LHCN-M2 (cell line): ENCODE results near the gene KCNJ12. TPM values are rescaled to one million over a fixed set of nuclear protein-coding genes. Genes with fewer than 3 reads are reported as not detected.
A peak's percentile ranks its signal among the peaks of the same experiment; 100 is the strongest.
"Not testable (repeated sequence)": the region's sequence is repeated elsewhere in the genome, so short reads cannot be mapped to it uniquely, and the experiment has no call there.

ENCODE experiments used
- DNase-seq: peaks from one replicate; pipeline ENCODE4 v3.0.0-alpha.2; 2012; ENCODE audit warnings: low read depth
- total RNA-seq: library from RNA; depleted of rRNA; stranded (reverse); fragments of >200 nt; gene quantifications from 2 replicates; pipeline ENCODE4 v1.2.3, GENCODE V29; 2014

KCNJ12 gene
- total RNA-seq, 1 experiment from 2014 or later = 0.98 TPM

DNA sequence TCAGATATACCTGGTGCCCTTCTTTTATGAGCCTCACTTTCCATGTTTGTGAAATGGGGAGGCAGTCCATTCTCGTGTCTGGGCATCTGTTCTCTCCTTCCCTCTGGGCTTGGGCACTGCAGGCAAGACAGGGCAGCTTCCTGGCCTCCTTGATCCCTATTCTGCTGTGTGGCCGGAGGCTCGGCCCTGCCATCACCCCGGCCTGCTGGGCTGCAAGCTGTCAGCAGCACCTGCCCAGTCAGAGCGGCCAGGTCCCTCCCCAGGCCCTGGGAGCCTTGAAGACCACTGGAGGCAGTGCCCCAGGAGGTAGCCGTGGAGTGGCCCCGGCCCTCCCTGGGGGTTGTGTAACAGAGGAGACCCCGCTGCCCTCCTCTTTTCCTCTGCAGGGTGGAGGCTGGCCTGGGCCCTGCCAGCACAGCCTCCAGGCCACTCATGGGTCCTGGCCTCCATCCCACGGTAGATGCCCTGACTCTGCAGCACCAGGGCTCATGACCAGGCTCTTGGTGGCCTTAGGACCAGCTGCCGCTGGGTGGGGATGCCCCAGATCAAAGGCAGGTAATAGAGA is 9.2 kb downstream of the KCNJ12 start:
- no peak for DNase-seq

DNA sequence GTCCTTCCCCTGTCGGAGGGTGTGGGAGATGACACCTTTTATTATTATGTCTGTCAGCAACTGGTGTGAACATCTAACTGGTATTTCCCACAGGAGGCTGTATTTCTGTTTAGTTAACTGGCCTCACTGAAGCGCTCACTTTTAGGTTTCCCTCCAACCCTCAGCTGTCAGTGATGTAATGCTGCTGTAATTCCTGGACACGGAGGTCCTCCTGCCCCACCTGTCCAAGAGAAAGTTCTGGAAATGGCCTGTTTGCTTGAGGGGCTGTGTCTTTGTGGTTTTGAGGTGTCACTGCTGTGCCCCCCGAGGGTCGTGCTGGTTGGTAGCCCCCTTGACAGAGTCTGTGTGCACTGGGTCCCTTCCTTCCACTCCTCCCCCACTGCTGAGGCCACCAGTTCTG is 11.5 kb downstream of the KCNJ12 start:
- no peak for DNase-seq

DNA sequence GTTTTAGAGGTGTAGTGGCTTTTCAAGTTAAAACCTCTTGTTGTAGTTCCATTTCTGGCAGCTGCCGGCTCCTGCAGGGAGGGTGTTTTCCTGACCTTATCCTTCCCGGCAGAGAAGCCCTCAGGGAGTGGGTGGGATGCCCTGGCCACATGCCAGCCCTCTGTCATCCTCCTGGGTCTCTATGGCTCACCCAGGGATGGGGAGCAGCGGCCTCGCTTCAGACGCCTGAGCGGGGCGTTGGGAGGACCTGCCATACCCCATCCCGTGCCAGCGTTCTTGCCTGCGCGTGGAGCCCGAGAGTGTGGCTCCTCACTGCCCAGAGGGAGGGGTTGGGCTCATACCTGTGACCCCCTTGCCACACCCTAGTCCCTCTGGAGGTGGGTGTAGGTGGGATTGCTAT is 11.9 kb downstream of the KCNJ12 start:
- DNase-seq = no peak

DNA sequence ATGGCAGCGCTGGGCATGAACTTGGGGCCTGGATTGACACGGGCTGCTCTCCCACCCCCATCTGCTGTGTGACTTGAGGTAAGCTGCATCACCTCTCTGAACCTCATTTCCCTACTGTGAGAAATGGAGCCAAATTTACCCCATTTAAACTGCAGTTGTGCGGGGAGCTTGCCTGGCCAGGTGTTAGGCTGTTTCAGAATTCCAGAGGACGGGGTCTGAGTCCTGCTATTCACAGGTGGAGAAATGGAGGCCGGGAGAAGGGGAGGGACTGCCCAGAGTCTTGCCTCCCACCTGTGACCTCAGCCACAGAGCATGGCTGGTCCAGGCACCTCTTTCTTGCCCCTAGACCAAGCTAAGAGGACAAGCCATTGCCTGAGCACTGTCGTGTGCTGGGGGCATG is 12.8 kb downstream of the KCNJ12 start:
- DNase-seq = no peak

DNA sequence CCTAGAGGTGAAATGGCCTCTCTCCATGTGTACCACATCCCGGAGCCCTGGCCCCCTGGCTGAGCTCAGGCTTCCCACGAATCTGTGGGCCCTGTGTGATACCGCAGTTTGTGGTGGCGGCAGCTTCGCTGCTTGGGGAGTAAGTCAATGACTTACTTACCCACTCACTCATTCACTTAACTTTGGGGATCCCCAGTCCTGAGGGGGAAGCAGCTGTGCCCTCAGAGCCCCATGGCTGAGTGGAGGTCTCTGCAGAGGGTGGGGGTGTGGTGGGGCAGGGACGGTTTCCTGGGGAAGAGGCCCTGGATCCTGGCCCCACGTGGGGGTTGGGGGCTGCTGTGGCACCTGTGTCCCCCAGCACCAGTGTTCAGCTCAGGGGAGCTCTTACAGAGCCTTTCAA is 13.2 kb downstream of the KCNJ12 start:
- DNase-seq = no peak

DNA sequence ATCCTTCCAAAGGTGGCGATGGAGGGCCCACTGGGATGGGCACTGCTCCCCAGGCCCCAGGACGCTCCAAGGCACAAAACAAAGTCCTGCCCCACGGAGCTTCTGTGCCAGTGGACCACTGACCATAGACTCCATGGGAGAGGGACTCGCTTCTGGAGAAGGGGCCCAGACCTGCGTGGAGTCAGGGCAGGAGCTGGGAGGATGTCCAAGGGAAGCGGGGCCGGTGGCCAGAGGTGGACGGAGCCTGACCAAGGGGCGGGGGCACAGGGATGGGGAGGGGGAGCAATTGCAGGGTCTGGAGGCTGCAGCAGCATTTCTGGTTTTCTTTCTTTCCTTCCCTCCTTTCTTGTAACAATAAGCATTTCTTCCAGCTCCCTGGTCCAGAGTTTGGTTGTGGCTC is 14.1 kb downstream of the KCNJ12 start:
- no peak for DNase-seq

DNA sequence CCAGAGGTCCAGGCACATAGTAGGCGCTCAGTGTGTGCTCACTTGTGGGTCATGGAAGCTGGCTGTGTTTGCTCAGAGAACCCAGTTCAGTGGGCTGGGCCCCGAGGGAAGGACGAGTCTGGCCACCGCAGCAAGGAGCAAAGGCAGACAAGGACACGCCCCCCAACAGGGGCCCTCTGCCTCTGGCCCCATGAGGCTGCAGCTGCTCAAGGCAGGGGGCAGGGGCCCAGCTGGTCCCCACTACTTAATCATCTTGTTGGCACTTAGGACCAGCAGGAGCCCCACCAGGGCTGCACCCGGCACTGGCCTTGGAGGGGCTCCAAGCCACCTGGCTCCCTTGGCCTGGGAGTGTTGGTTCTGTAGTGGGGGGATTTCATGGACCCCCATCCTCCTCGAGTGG is 16.1 kb downstream of the KCNJ12 start:
- DNase-seq = no peak

DNA sequence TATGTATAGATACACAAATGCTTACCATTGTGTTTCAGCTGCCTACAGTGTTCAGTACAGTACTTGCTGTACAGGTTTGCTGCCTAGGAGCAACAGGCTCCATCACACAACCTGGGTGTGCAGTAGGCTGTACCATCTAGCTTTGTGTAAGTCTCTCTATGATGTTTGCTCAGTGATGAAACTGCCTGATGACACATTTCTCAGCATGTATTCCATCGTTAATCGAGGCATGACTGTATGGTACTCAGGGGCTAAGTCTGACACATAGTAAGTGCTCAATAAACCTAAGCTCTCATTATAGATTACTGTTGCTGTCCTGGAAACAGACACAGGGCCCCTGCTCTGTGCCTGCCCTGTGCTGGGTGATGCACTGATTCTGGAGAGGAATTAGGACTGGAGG is 18.1 kb downstream of the KCNJ12 start:
- DNase-seq = peak; percentile 23

DNA sequence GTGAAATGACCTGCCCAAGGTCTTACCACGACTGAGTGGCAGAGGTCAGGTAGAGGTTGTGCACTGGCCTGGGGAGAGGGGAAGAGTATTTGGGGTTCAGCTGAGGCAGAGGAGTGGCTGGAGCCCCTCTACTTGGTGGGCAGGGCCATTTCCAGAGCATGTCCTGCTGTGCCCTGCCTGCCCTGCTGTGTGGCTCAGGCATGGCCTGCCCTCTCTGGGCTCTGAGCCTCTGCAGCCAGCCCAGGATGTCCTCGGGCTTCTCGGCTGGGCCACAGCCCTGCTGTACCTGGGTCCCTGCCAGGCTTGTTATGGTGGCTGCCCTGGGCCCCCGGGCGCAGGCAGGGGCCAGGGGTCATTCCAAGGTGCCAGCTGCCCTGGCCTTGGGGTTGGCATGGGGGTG is 19.6 kb downstream of the KCNJ12 start:
- no peak for DNase-seq

DNA sequence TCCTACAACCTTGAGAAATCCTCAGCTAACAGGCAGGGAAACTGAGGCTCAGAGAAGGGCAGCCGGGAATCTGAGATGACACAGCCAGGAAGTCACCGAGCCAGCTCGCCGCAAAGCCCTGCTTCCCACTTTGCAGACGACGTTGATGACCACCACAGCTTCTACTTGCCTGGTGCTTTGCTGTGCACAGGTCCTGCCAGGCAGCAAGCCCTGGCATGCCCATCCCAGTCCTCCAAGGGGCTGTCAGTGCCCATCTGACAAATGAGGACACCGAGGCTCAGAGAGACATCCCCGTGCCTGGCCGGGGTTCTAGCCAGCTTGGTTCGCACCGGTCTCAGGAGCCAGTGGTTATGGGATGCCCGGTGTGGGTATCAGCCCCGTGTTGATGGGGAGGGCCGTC is 20.1 kb downstream of the KCNJ12 start:
- no peak for DNase-seq

DNA sequence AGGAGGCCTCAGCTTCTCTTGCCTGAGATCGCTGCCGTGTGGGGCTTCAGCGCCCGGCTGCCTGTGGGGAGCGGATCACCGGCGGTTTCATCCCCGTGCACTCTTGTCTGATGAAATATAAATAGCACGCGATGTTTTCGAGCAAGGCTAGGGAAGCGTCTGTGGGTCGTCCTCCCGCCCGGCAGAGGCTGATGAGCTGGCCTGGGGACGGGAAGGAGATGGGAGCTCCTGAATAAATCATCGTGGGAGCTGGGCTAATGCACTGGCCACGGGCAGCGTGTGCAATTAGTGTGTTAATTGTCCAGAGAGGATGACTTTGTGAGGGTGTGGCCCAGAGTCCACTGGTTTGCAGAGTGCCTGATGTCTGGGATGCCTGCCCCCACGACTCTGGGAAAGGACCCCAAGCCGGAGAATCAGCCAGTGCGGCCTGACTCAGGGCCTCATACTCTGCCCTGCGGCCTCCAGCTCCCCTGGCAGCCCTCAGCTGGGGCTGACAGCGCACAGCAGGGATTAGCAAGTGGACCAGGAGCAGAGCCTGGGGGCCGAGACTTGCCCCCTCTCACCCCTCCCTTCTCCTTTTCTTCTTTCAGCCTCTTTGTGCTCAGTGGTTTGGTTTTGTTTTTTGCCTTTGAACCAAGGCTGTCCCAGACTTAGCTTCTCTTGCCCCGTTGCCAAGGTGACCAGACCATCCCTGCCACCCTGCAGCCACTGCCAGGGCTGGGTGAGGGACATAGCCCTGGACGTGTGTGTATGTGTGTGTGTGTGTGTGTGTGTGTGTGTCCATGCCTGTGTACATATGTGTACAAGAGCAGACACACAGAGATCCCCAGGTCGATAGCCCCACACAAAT is 21.4 kb downstream of the KCNJ12 start:
- DNase-seq = no peak

DNA sequence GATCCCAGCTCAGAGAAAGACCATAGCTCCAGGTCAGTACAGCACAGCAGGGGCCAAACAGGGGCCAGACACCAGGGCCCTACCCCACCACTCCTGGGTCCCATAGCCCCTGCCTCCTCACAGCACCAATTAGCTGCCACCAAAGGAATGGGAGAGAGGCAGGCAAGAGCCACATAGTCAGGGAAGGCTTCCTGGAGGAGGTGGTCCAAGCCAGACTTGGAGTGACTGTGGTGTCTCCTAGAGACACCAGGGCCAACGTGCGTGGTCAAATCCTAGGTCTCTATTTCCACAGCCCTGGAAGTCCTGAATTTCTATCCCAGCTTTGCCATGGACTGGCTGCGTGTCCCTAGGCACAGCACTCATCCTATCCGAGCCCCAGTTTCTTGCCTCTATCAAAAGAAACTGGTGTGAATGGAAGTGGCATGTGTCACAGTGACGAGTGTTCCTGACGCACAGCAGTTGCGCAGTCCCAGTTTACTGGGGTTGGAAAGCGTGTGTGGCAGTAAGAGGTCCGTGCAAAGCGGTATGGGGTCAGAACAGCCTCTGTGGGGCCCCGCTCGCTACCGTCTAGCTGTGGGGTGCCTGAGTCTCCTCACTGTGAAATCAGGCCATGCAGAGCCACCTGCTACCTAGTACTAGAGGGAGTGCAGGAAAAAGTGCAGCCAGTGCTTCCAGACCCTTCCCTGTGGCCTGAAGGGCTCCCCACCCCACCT is 23.5 kb downstream of the KCNJ12 start:
- no peak for DNase-seq

DNA sequence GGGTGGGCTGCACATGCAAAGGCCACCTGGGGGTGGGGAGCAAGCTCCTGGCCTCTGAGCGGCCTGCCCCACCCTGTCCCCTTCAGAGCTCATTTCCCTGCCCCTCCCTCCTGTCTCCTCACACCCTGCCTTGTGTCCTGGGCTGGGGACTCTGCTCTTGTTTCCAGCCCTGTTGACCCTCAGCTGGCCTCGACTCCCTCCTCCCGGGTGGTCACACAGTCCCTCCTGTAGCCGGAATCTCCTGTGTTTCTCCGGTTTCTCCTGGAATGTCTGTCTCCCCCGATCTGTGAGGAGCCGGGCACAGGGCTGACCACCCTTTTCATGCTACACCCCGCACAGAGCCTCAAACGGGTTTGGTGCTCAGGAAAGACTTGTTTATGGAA is 24.0 kb downstream of the KCNJ12 start:
- DNase-seq = not testable (repeated sequence)

DNA sequence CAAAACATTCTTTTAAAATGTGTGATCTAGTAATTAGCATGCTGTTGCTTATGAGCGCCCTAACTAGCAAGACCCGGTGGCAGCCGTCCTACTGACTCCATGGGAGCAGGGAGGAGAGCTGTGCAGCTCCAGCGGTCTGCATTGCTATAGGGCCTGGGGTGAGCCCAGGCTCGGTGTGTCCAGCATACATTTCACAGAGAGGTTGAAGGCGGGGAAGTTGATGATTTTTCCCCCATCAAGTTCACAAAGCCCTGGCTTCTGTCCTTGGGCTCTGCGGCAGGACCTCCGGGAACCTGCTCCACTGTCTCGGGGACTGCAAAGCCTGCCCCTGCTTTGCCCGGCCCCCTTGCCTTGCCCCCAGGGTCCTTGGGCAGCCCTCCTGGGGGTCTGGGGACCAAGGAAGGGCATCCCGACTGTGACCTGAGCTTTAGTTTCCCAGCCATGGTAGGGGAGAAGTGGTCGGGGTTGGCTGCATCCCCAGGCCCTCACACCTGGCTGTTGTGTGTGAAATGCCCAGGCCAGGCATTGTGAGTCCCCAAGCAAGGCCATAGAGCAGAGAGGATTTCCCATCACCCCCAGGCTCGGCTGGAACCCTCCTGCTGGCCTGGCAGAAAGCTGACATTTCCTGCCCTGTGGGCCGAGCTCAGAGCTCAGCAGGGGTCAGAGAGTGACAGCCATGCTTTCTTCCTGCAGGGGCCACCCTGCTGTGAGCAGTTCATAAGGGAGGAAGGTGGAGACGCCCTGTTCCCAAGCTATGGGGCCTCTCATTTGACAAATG is 24.8 kb downstream of the KCNJ12 start:
- DNase-seq = no peak

DNA sequence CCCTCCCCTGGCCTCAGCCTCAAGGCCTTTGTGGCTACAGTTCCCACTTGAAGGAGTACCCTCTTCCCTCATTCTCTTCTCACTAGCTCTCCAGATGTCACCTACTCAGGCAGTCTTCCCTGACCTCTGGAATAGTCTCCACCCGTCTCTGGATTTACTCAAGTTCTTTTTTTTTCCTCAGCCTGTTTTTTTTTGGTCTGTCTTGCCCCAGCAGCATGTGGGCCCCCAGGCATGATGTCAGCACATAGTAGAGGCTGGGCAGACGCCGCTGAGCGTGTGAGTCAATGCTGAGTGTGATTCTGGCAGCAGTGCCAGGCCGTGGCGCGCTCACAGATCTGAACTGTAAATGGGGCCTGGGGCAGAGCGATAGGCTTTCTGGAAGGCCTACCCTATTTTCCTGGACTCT is 26.0 kb downstream of the KCNJ12 start:
- DNase-seq = peak; percentile 82

DNA sequence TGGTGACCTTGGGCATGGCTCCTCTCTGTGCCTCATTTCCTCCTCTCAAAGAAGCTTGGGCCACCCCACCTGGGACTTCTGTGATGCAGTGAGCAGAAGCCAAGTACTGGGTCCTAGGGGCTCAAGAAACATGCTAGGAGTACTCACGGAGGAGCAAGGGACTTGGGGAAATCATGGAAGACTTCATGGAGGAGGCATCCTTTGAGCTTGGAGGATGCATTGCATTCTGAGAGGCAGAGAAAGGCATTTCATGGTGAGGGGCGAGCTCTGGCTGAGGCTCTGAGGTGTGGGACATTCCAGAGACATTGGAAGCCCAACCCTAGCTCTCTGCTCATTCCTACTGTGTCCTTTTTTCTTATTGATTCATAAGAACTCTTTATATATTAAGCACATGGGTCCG is 26.8 kb downstream of the KCNJ12 start:
- DNase-seq = not testable (repeated sequence)

DNA sequence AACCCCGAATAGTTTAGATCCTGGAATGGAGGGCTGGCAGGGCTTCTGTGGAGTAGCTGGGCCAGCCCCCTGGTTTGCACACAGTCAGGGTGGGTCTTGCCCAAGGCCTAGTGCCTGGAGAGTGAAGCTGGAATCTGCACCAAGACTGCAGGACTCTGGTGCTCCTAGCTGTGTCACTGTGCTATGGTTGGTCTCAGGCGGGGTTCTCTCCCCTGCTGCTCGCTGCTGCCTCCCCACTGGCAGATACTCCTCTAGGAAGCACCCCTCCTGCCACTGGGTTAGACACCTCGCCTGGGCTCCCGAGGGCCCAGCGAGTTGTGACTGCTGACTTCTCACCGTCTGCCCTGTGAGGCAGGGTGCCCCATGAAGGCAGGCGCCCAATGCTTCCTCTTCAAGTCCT is 27.9 kb downstream of the KCNJ12 start:
- DNase-seq = not testable (repeated sequence)

DNA sequence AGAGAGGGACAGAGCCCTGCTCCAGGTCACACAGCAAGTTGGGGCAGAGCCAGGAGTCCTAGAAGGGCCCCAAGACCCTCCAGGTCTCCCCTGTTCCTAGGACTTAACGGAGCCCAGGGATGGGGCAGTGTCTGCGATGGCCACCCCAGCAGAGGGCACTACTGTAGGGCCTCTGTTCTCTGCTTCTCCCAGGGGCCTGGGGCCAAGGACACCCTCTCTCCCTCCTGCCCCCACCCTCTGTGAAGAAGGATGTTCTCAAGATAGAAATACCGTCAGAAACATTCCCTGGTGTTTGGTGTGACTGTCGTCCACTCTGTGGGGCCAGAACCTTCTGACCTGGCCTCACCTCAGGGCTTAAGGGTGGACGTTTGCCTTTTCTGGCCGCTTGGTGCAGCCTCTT is 28.4 kb downstream of the KCNJ12 start:
- DNase-seq = not testable (repeated sequence)

DNA sequence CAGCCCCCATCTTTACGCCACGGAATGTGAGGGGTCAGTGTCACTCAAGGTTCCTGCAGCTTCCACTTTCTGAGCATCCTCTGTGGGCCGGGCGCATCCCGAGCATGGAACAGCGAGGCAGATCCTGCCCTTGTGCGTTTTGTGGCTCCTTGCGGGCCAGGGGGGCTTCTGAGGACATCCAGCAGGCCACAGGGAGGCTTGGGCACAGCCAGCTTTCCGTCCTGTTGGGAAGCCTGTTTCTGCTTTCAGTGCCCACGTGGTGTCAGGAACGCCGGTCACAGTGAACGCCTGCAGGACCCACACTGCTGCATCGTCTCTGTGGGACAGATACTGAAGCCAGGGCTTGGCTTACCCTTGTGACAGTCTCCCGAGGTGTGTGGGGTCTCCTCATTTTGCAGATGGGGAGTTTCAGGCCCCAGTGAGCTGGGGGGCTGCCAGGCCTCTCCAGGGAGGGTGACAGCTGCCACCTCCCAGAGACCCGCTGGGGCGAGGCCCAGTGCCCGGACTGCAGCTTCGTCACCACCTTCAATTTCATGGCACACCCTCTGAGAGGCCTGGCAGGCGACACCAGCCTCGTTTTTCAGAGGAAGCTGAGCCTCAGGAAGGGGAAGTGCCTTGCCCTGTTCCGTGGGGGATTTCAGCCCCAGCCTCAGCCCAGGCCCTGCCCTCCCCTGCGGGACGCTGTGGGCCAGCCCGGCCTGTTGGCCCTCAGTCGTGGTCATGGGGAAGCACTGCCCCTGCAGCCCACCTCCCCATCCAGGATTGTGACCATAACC is 29.0 kb downstream of the KCNJ12 start:
- not testable (repeated sequence) for DNase-seq

DNA sequence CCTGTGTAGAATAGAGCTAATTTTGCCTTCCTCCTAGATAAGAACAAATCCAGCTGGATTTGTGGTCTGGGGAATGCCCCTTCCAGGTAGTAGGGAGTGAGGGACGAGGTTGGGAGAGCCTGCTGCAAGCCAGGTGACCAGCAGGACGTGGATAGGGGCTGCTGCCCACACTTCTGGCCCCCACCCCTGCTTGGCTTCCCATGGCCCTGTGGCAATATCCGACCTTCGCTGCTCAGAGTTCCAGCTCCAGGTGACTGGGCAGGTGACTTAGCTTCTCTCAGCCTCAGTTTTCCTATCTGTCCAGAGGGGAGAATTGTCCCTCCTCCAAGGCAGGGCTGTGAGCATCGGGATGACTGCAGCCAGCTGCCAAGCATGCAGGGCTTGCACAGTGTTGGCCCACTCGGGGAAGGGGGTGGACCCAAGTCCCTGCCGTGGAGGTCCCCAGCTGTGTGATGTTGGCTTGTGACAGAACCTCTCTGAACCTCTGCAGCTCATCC is 29.8 kb downstream of the KCNJ12 start:
- not testable (repeated sequence) for DNase-seq
